GM12872 (cell line): ENCODE results near the gene IL1R2.

Experiments used
- TF ChIP-seq, protein P1 (sequence below): IDR thresholded peaks from 3 replicates; pipeline ENCODE4 v1.5.1; 2011; ENCODE audit warnings: low read depth, mild to moderate bottlenecking, low read length, moderate library complexity; ENCODE audit not compliant: insufficient read depth

IL1R2 gene

DNA sequence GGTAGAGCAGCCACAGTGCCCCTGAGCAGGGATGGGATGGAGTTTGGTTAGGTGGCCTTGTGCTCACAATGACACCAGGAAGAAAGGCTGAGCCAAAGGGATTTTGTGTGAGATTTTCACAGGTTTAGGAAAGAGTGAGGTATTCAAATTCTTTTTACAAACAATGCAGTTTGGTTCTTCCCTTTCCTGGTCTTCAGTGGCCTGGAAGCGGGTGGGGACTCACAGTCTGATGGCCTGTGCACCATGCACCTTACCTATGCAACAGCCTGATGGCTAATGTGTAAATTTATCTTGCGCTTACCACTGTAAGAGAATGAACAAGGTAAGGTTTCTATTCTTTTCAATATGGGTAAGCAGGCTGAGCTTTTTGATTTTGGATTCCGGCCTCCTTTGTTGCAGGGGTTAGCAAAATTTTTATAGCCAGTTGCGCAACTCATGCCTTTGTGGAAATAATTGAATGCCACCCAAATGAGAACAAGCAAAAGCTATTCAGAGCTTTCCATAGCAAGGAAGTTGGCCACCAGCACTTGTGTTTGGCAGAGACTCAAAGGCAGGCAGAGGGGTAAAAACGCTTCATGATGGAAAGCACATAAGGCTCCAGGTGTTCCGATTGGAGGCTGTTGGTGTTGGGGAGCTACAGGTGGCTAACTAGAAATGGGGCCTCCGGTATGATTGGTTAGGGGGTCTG, 23.8 kb upstream of the IL1R2 start:
- TF ChIP-seq, protein P1, sequence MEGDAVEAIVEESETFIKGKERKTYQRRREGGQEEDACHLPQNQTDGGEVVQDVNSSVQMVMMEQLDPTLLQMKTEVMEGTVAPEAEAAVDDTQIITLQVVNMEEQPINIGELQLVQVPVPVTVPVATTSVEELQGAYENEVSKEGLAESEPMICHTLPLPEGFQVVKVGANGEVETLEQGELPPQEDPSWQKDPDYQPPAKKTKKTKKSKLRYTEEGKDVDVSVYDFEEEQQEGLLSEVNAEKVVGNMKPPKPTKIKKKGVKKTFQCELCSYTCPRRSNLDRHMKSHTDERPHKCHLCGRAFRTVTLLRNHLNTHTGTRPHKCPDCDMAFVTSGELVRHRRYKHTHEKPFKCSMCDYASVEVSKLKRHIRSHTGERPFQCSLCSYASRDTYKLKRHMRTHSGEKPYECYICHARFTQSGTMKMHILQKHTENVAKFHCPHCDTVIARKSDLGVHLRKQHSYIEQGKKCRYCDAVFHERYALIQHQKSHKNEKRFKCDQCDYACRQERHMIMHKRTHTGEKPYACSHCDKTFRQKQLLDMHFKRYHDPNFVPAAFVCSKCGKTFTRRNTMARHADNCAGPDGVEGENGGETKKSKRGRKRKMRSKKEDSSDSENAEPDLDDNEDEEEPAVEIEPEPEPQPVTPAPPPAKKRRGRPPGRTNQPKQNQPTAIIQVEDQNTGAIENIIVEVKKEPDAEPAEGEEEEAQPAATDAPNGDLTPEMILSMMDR = no peak

DNA sequence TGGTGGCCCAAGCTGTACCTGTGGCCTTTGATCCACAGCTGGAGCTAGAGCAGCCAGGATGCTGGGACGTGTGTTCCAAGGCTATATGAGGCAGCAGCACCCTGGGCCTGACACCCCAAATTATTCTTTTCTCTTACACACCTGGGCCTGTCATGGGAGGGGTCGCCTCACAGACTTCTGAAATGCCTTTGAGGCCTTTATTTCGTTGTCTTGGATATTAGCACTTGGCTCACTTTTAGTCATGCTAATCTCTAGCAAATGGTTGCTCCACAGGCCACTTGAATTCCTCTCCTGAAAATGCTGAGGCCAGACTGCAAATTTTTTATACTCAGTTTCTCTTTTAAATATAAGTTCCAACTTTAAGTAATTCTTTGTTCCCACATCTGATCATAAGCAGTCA, 22.0 kb upstream of the IL1R2 start:
- TF ChIP-seq, protein P1 = no peak

DNA sequence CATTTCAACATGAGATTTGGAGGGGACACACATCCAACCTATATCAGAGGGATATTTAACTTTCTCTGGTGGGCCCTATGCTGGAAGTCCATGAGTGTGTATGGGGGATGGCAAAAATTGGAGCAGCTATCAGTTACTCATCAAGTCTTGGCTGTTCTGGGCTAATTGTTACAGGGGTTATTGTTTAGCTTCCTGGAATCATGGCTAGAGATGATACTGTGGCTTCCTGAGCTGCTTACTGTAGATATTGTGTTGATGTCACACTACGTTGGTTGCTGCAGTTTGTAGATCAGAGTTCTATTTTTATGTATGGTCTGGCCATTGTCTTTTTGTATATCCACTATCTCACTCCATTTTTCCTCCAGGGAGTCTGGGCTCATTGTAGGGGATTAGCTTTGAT, 20.9 kb upstream of the IL1R2 start:
- TF ChIP-seq, protein P1 = no peak

DNA sequence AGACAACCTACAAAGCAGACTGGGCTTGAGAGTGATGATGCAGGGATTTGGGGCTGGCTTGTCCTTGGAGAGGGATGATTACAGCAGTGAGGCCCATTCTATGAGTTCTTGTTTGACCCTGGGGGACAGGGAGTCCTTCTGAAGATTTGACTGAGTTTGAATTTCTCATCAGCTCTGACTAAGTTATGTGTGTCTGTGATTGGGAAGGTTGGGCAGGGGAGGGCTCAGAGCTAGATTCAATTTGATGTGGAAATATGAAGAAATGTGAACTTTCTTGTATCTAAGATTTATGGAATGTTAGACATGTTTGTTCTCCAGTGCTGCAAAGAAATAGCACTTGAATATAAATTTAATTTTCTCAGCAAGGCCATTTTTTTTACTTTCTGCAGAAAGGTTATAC, 19.9 kb upstream of the IL1R2 start:
- TF ChIP-seq, protein P1 = no peak

DNA sequence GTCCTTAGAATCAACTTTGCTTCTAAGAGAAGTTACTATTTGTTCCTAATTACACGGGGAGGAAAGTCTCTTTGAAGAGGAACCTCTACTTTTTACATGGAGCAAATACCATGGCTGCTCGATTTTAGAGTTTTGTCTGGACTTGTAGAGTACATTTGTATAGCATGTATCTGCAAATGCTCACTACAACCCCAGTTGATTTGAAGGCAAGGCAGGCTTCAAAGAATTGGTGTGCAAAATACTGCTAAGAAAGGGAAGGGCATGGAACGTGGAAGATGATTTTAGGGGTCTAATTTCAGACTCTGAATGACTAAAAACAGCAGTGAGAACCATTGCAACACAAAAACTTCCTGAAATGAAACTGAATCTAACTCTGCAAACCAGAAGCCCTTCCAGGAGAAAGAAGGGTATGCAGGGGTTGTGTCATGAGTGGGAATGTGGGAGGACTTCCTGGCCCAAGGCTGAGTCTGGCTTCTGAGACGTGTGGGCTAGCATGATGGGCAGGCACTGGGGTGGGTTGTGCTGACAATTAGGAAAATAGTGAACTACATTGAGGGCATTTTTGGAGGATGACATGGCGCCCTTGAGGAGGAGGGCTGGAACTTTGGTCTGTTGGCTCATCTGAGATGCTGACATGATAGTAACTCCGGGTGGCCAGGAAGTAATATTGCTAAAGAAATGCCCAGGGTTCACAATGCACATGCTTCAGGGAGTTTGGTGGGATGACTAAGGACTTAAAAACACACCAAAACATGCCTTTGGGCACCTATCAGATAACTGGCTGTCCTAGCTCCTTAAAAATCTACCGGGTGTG, 18.9 kb upstream of the IL1R2 start:
- TF ChIP-seq, protein P1 = no peak

DNA sequence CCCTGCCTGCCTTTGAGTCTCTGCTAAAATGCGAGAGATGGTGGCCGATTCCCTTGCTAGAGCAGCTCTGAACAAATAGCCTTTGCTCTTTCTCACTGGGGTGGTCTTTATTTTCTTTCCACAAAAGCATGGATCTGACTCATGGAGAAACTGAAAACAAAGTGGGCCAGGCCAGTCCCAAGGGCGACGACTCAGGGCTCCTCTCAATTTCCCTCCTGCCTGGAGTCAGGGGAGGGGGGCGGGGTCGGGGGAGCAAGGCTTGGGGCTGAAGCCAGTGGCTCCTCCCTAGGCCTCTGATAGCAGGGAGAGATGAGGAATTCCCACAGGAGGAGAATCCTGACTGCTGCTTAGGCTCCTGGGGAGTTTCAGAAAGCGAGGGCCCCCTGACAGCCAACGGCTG, 17.1 kb upstream of the IL1R2 start:
- TF ChIP-seq, protein P1 = no peak

DNA sequence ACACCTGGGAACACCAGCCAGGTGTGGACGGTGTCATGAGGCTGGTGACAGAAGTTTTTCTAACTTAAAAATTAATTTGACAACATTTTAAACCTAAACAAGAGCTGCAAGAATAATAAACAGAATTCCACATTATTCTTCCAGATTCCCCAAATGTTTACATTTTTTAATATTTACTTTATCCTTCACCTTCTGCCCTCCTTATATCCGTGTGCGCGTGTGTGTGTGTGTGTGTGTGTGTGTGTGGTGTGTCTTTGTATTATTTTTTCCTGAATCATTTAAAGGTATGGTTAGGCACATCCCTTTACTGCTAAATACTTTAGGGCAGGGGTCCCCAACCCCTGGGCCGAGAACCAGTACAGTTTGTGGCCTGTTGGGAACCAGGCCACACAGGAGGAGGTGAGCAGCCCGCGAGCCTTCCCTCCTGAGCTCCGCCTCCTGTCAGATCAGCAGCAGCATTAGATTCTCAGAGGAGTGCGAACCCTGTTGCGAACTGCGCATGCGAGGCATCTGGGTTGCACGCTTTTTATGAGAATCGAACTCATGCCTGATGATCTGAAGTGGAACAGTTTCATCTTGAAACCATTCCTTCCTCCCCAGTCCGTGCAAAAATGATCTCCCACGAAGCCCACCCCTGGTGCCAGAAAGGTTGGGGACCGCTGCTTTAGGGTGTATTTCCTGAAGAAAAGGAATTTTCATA, 16.4 kb upstream of the IL1R2 start:
- TF ChIP-seq, protein P1 = no peak
